Endothelial cell of umbilical vein (primary cell): ENCODE measurements around the gene TSPEAR. TPM values are rescaled to one million over a fixed set of nuclear protein-coding genes. Genes with fewer than 3 reads are reported as not detected.

Experiments
- BruUV-seq: library from RNA; stranded (reverse); fragments of 400-500 nt; replicated peaks from 2 replicates; lab custom pipeline; 2021; lab: Mats Ljungman, UMichigan
- CTCF ChIA-PET: fragments of 300-600, 350-600 bp; sonication (Branson Sonifier 250); formaldehyde crosslinking; loops from one replicate; lab custom pipeline; 2021; ENCODE audit warnings: antibody characterized with exemption, inconsistent platforms; lab: Charles Lee
- POLR2A ChIA-PET: fragments of 300-600, 350-600 bp; sonication (Branson Sonifier 250); formaldehyde crosslinking; loops from one replicate; lab custom pipeline; 2021; ENCODE audit warnings: antibody characterized with exemption, inconsistent platforms; lab: Charles Lee
- DNase-seq: peaks from one replicate; pipeline ENCODE4 v3.0.0-alpha.2; 2011; ENCODE audit warnings: low read depth, low spot score
- FAIRE-seq: peaks from 2 replicates; lab custom pipeline; 2011; peaks lifted over from hg19 to GRCh38; lab: Jason Lieb, UNC
- H2AFZ ChIP-seq: 2 replicates; pipeline ENCODE4 v1.6.0; 2012; ENCODE audit warnings: low read depth, low read length, control low read depth, inconsistent platforms
- H3K27ac ChIP-seq: 2 replicates; pipeline ENCODE4 v1.5.1; 2011; ENCODE audit warnings: low read depth, mild to moderate bottlenecking, control low read depth, low read length, moderate library complexity; ENCODE audit not compliant: insufficient read depth
- H3K27me3 ChIP-seq, 2 experiments: 2 replicates each; pipeline versions ENCODE4 v1.6.0 to v1.6.1; 2011; ENCODE audit warnings: low read length in 2 of 2, mixed read lengths in 1 of 2; ENCODE audit not compliant: control insufficient read depth in 2 of 2, insufficient read depth in 2 of 2
- H3K36me3 ChIP-seq, 2 experiments: 2 replicates in 1 of 2; 3 replicates in 1 of 2; pipeline ENCODE4 v1.5.1; 2011; ENCODE audit warnings: low read length in 2 of 2, mild to moderate bottlenecking in 1 of 2, moderate library complexity in 1 of 2; ENCODE audit not compliant: control insufficient read depth in 2 of 2, insufficient read depth in 2 of 2; ENCODE audit errors: extremely low read depth in 1 of 2
- H3K4me1 ChIP-seq: 3 replicates; pipeline ENCODE4 v1.5.1; 2011; ENCODE audit warnings: mild to moderate bottlenecking, low read length; ENCODE audit not compliant: control insufficient read depth, insufficient read depth; ENCODE audit errors: extremely low read depth
- H3K4me2 ChIP-seq: 2 replicates; pipeline ENCODE4 v1.6.1; 2011; ENCODE audit warnings: low read length, control low read depth, mixed read lengths; ENCODE audit not compliant: insufficient read depth
- H3K4me3 ChIP-seq, 3 experiments: fragments of 200-600 bp in 1 of 3; sonication (generic), shearing (Covaris generic) in 1 of 3; replicated peaks in 1 of 3; 2 replicates each; pipeline ENCODE4 v1.5.1; 2011 to 2016; ENCODE audit warnings: control low read depth in 3 of 3, low read length in 3 of 3, mild to moderate bottlenecking in 2 of 3, inconsistent platforms in 1 of 3, low read depth in 1 of 3, moderate library complexity in 1 of 3; ENCODE audit not compliant: insufficient read depth in 1 of 3
- H3K79me2 ChIP-seq: 2 replicates; pipeline ENCODE4 v1.6.0; 2012; ENCODE audit warnings: low read length, inconsistent platforms; ENCODE audit not compliant: control insufficient read depth, insufficient read depth
- H3K9ac ChIP-seq: replicated peaks from 2 replicates; pipeline ENCODE3; 2011; ENCODE audit warnings: low read length, control low read depth; ENCODE audit not compliant: insufficient read depth; ENCODE audit errors: extremely low read depth
- H3K9me1 ChIP-seq: replicated peaks from 3 replicates; pipeline ENCODE4 v1.6.0; 2011; ENCODE audit warnings: mild to moderate bottlenecking, low read length; ENCODE audit not compliant: control insufficient read depth, insufficient read depth; ENCODE audit errors: extremely low read depth
- H3K9me3 ChIP-seq: replicated peaks from 2 replicates; pipeline ENCODE4 v1.5.1; 2012; ENCODE audit warnings: low read length, inconsistent platforms; ENCODE audit not compliant: control insufficient read depth, insufficient read depth
- H4K20me1 ChIP-seq: replicated peaks from 2 replicates; pipeline ENCODE3; 2011; ENCODE audit warnings: mild to moderate bottlenecking, low read length; ENCODE audit not compliant: control insufficient read depth, insufficient read depth; ENCODE audit errors: extremely low read depth
- CTCF ChIP-seq, 2 donors: IDR thresholded peaks; 1 replicate in 1 of 2; 2 replicates in 1 of 2; pipeline ENCODE4 v1.5.1; 2011; ENCODE audit warnings: low read length in 2 of 2, mild to moderate bottlenecking in 2 of 2, moderate library complexity in 2 of 2, control low read depth in 1 of 2, inconsistent platforms in 1 of 2, low read depth in 1 of 2; ENCODE audit not compliant: insufficient read depth in 1 of 2; ENCODE audit errors: extremely low read depth in 1 of 2
- FOS ChIP-seq: IDR thresholded peaks from 2 replicates; pipeline ENCODE4 v1.6.1; 2011; ENCODE audit warnings: mild to moderate bottlenecking, low read length, moderate library complexity, borderline replicate concordance; ENCODE audit not compliant: insufficient read depth
- GATA2 ChIP-seq: IDR thresholded peaks from 2 replicates; pipeline ENCODE4 v1.7.0; 2011; ENCODE audit warnings: low read depth, mild to moderate bottlenecking, moderate library complexity, mixed read lengths, low read length; ENCODE audit not compliant: insufficient read length, insufficient read depth
- JUN ChIP-seq: IDR thresholded peaks from 2 replicates; pipeline ENCODE4 v1.6.1; 2011; ENCODE audit warnings: borderline replicate concordance, low read depth; ENCODE audit not compliant: insufficient read length, insufficient read depth
- MAX ChIP-seq: IDR thresholded peaks from 2 replicates; pipeline ENCODE4 v1.6.1; 2011; ENCODE audit not compliant: insufficient read depth, insufficient read length
- MYC ChIP-seq: IDR thresholded peaks from one replicate; pipeline ENCODE4 v1.6.1; 2011; ENCODE audit warnings: mild to moderate bottlenecking, low read depth, low read length
- POLR2A ChIP-seq: IDR thresholded peaks from 2 replicates; pipeline ENCODE4 v1.6.1; 2012; ENCODE audit warnings: low read depth, mild to moderate bottlenecking, control low read depth, low read length
- dilution Hi-C: fragments of 300-500 bp; cut with MboI; formaldehyde crosslinking; loops from one replicate; pipeline ENCODE4 v1.15.0; 2019; ENCODE audit warnings: low sequenced_read_pairs; ENCODE audit not compliant: extremely low pct_ligation_motif_present
- intact Hi-C: fragments of 100-400 bp; cut with micrococcal nuclease; formaldehyde crosslinking; loops from one replicate; pipeline ENCODE4 v1.10.0; 2022
- polyA plus RNA-seq, 4 experiments: library from polyadenylated mRNA; depleted of rRNA in 3 of 4; stranded (reverse) in 3 of 4; unstranded in 1 of 4; fragments of >200 nt; gene quantifications; 2 replicates each; pipeline versions ENCODE4 v1.2.1 to v1.2.3, GENCODE V29; 2011 to 2012; ENCODE audit warnings: missing spikeins in 1 of 4
- total RNA-seq: library from RNA; stranded (reverse); gene quantifications from 2 replicates; pipeline ENCODE4 v1.2.3, GENCODE V29; 2021

Gene TSPEAR
- total and polyA plus RNA-seq, 2 donors (not counting 3 experiments of a cell fraction or from before 2014, with no cell fraction given): 0.01 TPM; not detected in 1

- POLR2A ChIA-PET: no interaction called here
- H4K20me1 ChIP-seq: no peaks in the 10 kb centered on the region
- H3K4me2 ChIP-seq: no peak overlapping the region
- H3K4me3 ChIP-seq: no peak overlapping the region
- no peak overlapping the region for H3K27ac ChIP-seq
- TF ChIP-seq MYC: no peak
- no peak for TF ChIP-seq POLR2A
- TF ChIP-seq CTCF (IDR thresholded peaks at IDR 0.05; ENCODE audit: extremely low read depth in 1 of 2, insufficient read depth in 1 of 2, low read depth in 1 of 2, low read length in 2 of 2): no peak
- no peak for TF ChIP-seq MAX
- no peak for TF ChIP-seq FOS
- no peak for TF ChIP-seq JUN
- no peak for TF ChIP-seq GATA2
- intact Hi-C loops (no loop called here), dilution Hi-C loops (no loop called here)
- no peaks in the 10 kb centered on the region for H3K9me3 ChIP-seq
- no peaks in the 10 kb centered on the region for H3K36me3 ChIP-seq
- no peaks in the 10 kb centered on the region for H3K27me3 ChIP-seq
- H2AFZ ChIP-seq: no peak overlapping the region
- no peaks in the 10 kb centered on the region for H3K4me1 ChIP-seq
- FAIRE-seq (no peak), DNase-seq (no peak)
- BruUV-seq: no TSS peak
- no peaks in the 10 kb centered on the region for H3K9me1 ChIP-seq
- no peaks in the 10 kb centered on the region for H3K79me2 ChIP-seq
- no peak overlapping the region for H3K9ac ChIP-seq
- CTCF ChIA-PET: no interaction called here
These were observed 139.3 kb downstream of the TSPEAR start for GRCh38 chr21:44571844-44572782.
